CD4-positive, alpha-beta T cell treated with Interferon gamma for 1 hour (primary cell): ENCODE data around the gene FAF1.
A peak's percentile ranks its signal among the peaks of the same experiment; 100 is the strongest.
"Not testable (repeated sequence)": the region's sequence is repeated elsewhere in the genome, so short reads cannot be mapped to it uniquely, and the experiment has no call there.

Experiments used
- DNase-seq: peaks from one replicate; pipeline ENCODE4 v3.0.0-alpha.2; 2020

FAF1 gene

DNA sequence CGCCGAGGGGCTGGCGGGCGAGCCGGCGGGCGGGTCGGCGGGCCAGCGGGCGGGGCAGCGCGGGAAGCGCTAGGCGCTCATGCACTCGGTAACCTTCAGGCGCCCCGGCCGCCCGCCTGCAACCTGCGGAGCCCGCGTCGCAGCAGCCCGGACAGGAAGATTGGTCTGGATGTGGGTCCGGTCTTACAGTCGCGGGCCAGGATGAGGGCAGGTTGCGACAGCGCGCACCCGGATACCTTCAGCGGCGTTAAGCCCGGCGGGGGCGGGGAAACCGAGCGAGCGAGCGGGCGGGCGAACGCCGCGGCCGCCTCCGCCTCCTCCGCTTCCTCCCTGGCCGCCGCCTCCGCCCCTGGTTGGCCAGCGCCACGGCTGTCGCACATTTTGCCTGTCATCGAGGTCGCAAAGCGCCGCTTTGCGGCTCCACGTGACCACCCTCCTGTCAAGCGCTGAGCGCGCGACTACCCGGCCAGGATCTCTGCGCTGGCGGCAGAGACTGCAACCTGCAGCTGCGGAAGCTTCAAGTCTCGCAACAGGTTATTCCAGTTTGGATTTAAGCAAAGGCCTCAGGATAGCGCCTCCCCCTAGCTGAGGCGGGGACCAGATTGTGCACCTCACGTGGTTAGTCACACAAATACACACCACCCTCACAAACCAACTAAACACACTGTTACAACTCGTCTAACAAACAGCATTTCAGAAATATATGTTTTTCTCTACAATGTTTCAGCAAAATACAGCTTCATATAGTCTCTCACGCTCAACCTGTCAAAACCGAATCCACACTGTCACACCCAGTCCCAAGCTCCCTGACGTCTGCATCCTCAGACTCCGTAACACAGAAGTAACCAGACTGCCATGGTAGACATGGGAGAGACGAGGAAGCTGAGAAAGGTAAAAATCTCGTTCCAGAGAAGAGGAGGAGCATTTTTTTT is at the start of gene FAF1:
TSS of gene FAF1 (minus strand) at position 355 of the 932 bp plus-strand sequence. CDS start 456 bp downstream, outside the sequence.
- DNase-seq, result peak; percentile 97

DNA sequence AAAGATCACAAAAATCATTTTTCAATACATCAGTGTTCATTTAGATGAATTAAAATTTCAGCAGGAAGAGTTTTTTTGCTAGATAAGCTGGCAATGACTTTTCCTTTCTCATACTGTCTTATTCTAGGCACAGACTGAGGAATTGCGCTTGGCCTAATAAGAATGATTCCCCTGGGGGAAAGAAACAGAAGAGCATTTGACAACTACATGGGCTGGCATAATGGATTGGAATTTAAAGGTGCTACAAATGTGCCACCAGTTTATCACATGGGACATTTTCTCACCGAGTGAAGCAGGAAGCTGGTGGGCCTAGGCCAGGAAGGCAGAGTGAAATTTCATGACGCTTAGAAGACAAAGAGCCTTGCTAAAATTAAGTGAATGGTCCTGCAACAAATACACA is 49.3 kb upstream of the FAF1 start:
- no peak for DNase-seq

DNA sequence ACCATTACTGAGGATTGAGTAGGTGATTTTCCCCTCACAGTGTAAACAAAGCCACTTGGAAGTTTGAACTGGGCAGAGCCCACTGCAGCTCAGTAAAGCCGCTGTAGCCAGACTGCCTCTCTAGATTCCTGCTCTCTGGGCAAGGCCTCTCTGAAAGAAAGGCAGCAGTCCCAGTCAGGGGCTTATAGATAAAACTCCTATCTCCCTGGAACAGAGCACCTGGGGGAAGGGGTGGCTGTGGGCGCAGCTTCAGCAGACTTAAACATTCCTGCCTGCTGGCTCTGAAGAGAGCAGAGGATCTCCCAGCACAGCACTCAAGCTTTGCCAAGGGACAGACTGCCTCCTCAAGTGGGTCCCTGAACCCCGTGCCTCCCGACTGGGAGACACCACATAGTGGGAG is 45.5 kb upstream of the FAF1 start:
- DNase-seq, result not testable (repeated sequence)

DNA sequence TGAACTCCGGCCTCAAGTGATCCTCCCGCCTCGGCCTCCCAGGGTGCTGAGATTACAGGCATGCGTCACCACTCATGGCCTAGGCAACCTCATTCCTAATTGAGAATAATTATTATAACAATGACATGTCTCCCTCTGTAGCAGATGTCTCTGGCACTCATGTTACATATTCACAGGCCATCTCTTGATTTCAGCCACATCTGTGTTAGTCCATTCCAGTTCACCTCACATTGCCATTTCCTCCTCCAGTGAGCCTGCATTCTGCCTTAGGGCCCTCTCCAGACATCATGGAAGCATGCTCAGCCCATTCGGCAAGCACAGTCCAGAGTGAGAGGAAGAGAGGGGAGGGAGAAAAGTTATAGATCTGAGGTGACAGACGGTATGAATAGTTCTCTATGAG is 42.4 kb upstream of the FAF1 start:
- DNase-seq, result no peak

DNA sequence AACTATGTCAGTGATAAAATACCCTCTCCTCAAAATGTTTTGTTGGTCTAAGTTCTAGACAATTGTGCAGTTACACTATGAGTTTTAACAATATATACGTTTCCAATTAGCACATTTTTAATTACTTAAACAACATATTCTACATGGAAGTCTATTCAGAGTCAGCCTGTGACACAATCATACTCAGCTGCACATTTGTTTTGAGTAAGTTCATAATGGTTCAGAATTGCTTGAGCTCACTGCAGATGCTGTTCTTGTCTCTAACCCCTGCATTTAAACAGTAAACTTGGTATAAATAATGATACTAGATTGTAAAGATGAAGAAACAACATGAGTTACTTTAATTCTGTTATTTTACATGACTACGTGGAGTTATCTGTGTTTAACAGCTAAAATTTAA is 40.6 kb upstream of the FAF1 start:
- no peak for DNase-seq

DNA sequence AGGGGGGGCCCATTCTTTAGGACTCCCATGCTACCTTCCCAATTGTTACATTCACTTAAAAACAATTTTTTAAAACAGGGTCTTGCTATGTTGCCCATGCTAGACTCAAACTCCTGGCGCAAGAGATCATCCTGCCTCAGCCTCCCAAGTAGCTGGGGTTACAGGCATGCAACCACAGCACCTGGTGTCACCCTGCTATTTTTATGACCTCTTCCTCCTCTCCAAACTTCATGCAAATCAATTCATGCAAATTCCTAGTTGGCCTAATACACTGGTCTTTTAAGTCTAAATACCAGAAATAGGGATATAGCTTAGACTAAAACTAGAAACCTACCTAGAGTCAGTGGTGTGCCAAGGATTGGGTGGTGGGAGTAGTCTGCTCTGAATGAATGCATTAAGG is 40.1 kb upstream of the FAF1 start:
- DNase-seq, result no peak

DNA sequence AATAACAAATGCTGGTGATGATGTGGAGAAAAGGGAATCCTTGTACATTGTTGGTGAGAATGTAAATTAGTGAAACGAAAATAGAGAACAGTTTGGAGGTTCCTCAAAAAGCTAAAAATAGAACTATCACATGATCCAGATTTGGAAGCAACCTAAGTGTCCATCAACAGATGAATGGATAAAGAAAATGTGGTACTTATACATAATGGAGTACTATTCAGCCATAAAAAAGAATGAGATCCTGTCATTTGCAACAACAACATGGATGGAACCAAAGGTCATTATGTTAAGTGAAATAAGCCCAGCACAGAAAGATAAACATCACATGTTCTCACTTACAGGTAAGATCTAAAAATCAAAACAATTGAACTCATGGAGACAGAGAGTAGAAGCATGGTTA is 39.3 kb upstream of the FAF1 start:
- DNase-seq, result not testable (repeated sequence)

DNA sequence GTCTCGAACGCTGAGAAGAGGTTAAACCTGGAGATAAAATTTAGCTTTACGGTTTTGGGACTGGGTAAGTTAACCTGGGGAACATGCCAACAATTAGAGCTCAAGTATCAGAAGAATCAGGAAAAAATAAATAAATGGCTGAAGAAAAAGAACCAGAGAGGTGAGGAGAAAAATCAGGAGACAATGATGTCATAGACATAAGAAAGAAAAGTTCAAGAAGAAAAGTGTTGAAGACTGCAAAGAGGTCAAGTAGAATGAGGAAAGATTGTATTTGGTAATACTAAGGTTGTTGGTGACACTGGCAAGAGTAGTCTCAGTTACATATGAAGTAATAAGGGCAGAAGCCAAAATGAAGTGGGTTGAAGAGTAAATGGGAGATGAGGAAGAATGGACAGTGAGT is 36.0 kb upstream of the FAF1 start:
- no peak for DNase-seq

DNA sequence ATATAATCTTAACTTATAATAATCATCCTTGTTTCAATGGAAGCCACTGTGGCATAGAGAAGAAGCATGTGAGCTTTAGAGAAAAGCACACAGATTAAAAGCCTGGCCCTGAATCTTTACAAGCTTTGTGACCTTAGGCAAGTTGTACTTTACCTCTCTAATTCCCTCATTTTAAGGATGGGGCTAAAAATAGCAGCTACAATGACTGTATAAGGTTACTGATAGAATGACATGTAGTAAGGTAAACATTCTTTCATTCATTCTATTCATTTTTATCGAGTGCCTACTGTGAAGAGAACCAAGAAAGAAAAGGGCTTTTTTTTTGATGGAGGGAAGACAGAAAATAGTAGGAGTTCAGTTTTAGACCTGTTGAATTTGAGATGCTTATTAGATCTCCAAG is 35.6 kb upstream of the FAF1 start:
- DNase-seq, result no peak

DNA sequence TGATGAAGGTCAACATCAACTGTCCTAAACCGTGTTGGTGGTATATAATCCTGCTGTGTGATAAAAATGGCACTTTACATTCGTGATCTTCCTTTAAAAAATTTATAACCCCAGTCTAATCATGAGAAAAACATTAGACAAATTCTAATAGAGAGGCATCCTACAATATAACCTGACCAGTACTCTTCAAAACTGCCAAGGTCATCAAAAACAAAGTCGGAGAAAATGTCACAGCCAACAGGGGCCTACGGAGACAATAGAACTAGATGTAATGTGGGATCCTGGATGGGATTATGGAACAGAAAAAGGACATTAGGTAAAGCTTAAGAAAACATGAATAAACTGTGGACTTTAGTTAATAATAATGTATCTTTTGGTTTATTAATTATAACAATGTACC is 34.9 kb upstream of the FAF1 start:
- no peak for DNase-seq

DNA sequence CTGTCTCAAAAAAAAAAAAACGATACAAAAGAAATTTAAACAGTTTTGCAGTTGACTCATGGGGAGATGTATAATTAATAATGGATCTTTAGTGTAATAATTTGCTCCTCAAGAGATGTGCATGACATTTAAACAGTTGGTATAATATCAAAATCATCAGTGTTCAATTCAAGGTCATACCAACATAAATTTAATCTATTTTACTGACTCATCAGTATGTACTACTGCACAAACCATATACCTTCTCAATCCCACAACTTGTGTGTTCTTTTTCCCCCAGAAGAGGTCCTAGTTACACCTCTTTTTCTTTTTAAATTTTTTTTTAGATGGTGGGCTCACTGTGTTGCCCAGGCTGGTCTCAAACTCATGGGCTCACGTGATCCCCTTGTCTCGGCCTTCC is 33.6 kb upstream of the FAF1 start:
- DNase-seq, result no peak

DNA sequence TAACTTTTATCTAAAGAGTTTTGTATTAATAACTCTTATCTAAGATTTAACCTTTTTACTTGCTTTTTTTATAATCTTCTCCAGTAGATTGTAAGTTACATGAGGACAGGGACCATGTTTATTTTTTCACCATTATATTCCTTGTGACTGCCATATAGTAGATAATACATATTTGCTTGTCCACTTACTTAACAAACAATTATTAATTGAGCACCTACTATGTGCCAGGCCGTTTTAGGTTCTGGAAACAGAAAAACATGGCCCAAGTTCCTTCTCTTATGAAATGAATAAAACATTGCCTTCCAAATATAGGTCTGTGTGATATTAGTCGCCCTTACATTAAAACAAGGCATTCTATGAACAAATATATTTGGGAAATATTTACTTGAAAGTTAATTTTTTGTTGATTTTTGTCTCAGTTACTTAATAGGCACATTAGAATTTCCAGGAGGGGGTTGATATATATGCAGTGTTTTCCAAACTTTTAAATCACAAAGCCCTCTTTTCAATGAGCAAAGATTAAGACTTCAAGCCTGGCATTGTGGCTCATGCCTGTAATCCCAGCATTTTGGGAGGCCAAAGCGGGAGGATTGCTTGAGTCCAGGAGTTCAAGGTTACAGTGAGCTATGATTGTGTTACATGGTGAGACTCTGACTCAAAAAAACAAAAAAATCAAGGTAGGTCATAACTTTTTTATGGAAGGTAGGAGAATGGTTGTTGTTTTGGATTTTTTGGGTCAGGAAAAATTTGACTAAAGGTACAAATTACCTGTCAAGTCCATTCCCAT is 32.7 kb upstream of the FAF1 start:
- no peak for DNase-seq

DNA sequence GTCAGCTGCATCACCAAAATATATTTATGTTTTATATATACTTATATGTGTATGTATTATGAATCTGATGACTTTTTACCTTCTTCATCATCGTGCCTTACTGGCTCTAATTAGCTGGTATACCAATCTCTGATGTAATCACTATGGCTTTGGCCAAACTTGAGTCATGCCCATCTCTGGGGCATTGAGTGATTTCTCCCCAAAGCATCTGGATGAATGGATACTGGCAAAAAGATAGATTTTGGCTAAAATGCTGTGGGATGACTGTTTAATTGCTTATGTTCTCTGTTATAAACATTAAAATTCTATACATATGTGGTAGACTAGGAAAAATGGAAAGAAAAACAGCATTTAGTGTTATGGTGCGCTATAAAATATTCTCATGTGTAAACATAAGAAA is 29.6 kb upstream of the FAF1 start:
- no peak for DNase-seq

DNA sequence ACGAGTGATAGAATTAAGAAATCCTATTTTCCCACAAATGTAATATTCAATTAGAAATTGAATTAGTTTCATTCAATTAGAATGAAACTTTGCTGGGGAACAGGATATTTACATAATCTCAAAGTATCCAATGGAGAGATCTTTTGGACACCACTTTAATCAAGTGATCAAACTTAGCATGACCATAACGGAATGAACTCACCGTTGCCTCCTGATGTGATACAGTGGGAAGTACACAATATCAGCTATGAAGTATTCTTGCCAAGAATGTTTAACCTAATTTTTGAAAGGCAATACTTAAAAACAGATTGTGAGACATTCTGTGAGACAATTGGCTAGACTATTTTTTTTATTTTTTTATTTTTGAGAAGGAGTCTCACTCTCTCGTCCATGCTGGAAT is 26.6 kb upstream of the FAF1 start:
- DNase-seq, result no peak

DNA sequence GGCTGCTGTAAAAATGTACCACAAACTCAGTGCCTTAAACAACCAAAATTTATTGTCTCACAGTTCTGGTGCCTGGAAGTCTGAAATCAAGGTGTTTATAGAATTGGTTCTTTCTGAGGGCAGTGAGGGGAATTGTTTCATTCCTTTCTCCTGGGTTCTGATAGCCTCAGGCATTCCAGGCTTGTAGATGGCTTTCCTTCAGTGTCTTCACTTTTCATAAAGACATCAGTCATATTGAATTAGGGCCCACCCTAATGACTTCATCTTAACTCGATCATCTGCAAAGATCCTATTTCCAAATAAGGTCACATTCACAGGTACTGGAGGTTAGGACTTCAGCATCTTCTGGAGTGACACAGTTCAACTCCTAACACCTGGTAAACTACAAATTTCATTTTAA is 25.0 kb upstream of the FAF1 start:
- no peak for DNase-seq

DNA sequence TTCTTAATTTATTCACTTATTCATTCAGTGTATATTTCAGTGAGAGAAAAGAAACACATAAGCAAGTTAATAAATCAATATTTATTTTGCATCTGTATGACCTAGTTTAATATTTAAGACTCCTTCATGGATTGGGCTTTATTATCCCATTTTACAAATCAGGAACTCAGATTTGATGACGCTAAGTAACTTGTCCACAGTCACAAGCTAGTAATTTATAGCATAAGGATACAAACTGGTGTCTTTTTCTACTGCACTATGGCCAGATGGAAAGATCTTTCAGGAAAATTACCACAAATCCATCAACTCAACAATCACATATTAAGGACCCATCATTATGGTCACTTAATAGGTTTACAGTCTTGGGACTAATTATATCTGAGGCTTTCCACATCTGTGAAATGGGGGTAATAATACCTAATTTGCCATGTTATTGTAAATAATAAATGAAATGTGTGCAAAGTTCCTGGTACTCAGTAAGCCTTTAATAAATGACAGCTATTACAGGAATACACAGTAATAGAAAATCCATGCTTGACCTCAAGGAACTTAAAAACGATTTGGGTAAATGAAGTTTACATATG is 23.2 kb upstream of the FAF1 start:
- DNase-seq, result no peak

DNA sequence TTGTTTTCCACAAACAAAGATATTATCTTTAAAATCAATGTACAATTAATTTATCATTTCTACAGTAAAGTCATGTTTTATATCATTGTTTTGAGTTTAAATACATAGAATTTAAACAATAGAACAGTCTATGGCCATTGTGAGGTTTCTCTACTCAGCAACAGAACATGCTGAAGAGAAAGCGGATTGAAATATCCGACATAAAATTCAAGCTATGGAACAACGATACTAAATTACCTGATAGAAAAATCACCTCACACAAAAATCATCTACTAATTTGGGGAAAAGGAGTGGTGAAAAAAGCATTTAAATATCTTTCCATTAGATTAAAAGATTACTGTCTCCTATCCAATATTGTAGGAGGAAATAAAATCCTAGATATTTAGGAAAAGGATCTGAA is 22.5 kb upstream of the FAF1 start:
- DNase-seq, result no peak

DNA sequence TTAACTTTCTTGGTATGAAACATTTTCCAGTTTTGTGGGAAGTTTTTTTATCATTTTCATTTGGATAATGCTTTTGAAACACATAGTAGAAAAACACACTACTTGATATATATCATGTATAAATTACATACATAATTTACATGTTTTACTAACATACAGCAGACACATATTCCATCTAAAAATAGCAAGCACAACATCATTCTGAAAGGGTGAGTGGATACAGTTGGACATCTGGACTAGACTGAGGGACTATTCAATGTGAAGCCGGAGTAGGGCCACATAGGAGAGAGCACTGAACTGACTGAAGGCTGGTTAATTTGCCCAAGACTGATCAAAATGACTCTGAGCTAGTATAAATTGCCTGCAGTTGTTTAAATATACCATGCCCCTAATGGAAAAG is 21.7 kb upstream of the FAF1 start:
- no peak for DNase-seq

DNA sequence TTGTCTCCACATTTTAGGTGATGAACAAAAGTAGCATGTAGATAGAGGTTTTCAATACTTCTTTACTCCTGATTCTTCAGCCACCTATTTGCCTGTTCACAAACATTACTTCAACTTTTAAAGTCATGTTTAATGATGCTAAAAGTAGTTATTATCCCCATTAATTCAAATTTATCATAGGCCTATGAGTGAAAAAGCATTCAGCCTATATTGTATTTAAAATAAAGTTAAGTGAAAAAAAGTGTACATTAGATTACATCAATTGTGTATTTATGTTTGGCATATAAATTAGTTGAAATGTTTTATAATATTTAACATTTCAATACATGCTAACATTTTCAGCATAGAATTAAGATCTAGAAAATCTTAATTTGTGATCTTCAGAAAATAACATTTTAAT is 20.4 kb upstream of the FAF1 start:
- no peak for DNase-seq

DNA sequence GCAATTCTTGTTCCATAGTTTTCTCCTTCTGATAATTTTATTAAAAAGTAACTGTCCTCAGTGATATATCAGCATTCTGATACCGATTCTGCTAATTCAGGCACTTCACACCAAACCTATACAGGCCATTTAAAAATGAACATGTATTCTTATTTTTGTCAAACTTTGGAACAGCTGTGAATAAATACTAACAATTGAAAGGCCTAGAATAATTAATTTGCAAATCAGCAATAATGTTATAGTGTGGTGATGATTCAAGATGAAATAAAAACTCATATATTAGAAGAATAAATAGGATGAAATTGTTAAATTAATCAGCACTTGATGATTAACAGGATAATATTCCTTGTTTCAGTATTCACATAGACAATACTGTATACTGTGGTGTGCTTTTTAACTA is 19.9 kb upstream of the FAF1 start:
- DNase-seq, result no peak

DNA sequence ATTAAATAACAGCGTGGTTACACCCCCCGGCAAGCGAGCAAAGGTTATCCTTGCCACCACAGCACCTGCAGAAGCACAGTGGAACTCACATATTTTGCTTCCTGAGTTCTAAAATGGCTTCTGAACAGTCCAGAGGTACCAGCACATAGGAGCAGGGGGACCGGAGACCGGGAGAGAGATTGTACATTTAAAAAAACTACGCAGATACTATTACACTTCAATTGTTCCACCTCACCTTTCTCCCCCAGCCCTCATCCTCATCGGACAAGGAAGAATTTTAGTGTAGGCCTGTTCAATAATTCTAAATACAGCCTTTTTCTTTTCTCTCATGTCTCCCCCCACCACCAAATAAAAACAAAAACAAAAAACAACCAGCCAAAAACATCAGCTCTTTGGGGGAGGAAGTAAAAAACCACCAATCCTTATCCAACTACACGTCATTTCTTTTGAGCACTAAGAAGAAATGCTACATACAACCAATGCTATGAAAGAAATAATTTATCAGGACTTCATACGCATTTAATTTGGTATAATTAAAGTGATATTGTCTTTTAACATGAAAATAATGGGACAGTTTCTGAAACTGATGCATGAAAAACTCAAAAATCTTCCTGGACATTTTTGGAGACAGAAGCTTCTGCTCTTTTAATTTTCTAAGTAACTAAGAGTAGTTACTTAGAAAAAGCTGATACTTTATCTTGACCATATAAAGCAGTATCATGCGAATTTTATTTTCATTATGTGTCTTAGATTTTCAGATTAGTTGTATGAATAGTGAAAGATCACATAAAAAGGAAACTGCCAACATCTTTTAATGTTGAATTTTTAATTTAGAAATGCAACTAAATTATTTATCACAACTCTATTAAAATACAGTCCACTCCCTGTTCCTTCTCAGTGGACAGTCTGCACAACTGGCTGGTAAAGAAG is 19.1 kb upstream of the FAF1 start:
- no peak for DNase-seq

DNA sequence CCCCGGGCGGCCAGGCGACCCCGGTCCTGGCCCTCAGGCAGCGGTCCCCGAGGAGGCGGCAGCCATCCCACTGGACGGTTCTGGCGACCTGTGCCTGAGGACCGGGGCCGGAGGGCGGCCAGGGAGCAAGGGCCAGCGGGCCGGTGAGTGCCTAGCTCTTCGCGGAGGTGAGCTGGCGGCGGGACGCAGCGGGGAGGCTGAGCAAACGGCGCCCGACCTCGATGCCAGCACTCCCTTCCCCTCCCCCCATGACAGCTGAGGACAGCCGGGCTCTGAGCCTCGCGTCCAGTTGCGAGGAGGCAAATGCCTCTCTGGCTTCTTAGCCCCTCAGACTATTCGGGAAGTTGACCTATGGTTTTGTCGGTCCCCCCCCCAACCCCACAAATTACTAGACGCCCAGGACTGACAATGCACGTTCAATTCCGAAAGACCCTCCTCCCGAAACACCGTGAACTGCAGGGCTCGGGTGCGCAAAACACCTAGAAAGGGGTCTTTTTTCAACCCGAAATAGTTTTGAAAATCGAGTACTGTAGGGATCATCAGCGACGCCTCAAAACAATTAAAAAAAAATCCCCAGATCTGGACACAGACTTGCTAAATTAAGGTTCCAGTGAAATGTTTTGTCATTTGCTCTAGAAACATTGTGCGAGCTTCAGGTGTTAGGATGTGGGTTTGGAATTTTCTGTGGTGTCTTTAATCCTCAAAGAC is 18.2 kb upstream of the FAF1 start:
- no peak for DNase-seq
